NT2/D1 (cell line): Measurements from ENCODE around the gene PODNL1.

Experiments used
- SUZ12 ChIP-seq: IDR thresholded peaks from 2 replicates; pipeline ENCODE4 v1.6.1; 2011; ENCODE audit not compliant: insufficient read length, insufficient read depth; ENCODE audit errors: extremely low read depth
- YY1 ChIP-seq: IDR thresholded peaks from 2 replicates; pipeline ENCODE4 v1.6.1; 2011; ENCODE audit not compliant: insufficient read length, insufficient read depth
- ZNF274 ChIP-seq: IDR thresholded peaks from 2 replicates; pipeline ENCODE4 v1.6.1; 2011; ENCODE audit warnings: mild to moderate bottlenecking, low read depth, low read length

DNA sequence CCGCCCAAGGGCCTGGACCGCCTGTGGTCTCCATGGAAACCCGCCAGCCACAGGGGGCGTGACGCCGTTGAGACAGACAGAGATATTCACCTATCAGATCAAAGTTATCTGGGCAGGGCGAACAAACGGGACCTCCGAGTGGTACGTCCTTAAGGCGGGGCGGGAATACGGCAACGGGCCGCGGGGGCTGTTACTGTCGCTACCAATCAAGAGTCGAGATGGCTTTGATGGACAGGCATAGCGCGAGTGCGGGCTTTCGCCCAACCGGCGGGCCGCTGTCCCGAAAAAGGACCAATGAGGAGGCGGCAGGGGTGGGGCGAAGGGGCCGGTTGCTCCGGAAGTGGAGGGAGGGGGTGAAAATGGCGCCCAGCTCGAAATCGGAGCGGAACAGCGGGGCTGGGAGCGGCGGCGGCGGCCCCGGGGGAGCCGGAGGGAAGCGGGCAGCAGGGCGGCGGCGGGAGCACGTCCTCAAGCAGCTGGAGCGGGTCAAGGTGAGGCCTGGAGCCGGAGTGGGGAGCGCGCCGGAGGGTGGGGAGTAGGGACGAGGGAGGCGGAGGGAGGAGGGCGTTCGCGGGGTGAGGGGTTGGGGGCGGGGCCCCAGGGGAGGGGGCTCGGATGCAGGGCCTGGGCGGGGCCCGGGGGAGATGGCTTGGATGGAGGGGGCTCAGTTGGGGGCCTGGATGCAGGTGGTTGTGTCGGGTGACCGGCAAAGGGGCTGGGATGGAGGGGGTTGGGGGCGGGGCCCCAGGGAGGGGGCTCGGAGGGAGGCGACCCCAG lies 14.1 kb upstream of the PODNL1 start, which contains the start of gene DCAF15:
- TF ChIP-seq SUZ12, result no peak
- TF ChIP-seq ZNF274, result no peak
- TF ChIP-seq YY1, result peak; percentile 70
